HepG2 (cell line): ENCODE data around the gene ZBTB14. TPM values are rescaled to one million over a fixed set of nuclear protein-coding genes. Genes with fewer than 3 reads are reported as not detected.

Experiments
- ATAC-seq: fragments of 200-7000 bp; cut with Tn5 transposase; 3 replicates; pipeline ENCODE4 v1.9.1; 2020; ENCODE audit warnings: mild to moderate bottlenecking, moderate library complexity
- BruUV-seq: library from RNA; stranded (reverse); fragments of 400-500 nt; replicated peaks from 2 replicates; lab custom pipeline; 2021; lab: Mats Ljungman, UMichigan
- CTCF ChIA-PET: fragments of 300-600 bp; formaldehyde crosslinking; extraction: SDS; loops from one replicate; lab custom pipeline; 2021; ENCODE audit warnings: low total read pairs, inconsistent platforms, low intra/inter-chr PET ratio; lab: Yijun Ruan, JAX
- POLR2A ChIA-PET: fragments of 350-600 bp; sonication (Branson Sonifier 250); formaldehyde crosslinking; loops from one replicate; lab custom pipeline; 2020; ENCODE audit warnings: antibody characterized with exemption, inconsistent platforms; lab: Yijun Ruan, JAX
- DNase-seq: peaks from one replicate; pipeline ENCODE4 v3.0.0-alpha.2; 2015; ENCODE audit warnings: low spot score
- FAIRE-seq: peaks from 3 replicates; lab custom pipeline; 2011; peaks lifted over from hg19 to GRCh38; lab: Jason Lieb, UNC
- H2AFZ ChIP-seq: one replicate; pipeline ENCODE4 v1.6.1; 2011; ENCODE audit warnings: low read length, inconsistent platforms
- H3K27ac ChIP-seq: fragments of 300-600 bp; 3 replicates; pipeline ENCODE4 v1.8.0; 2011; ENCODE audit warnings: mixed run types, mild to moderate bottlenecking, mixed read lengths, low read length, inconsistent platforms; ENCODE audit not compliant: insufficient read depth; ENCODE audit errors: extremely low read length
- H3K27me3 ChIP-seq, 2 experiments: fragments of 200-600 bp in 1 of 2; 2 replicates in 1 of 2; 3 replicates in 1 of 2; pipeline versions ENCODE4 v1.6.0 to v1.8.0; 2011; ENCODE audit warnings: low read length in 2 of 2, mild to moderate bottlenecking in 2 of 2, moderate library complexity in 2 of 2, inconsistent platforms in 1 of 2; ENCODE audit not compliant: insufficient read depth in 2 of 2, control insufficient read depth in 1 of 2
- H3K36me3 ChIP-seq, 2 experiments: fragments of 200-600 bp in 1 of 2; replicated peaks in 1 of 2; 2 replicates in 1 of 2; 3 replicates in 1 of 2; pipeline versions ENCODE4 v1.5.1 to v1.8.0; 2011; ENCODE audit warnings: low read length in 2 of 2, inconsistent platforms in 1 of 2; ENCODE audit not compliant: insufficient read depth in 2 of 2, control insufficient read depth in 1 of 2
- H3K4me1 ChIP-seq: 2 replicates; pipeline ENCODE4 v1.5.1; 2012; ENCODE audit warnings: low read length, inconsistent platforms; ENCODE audit not compliant: insufficient read depth
- H3K4me2 ChIP-seq: 2 replicates; pipeline ENCODE4 v1.6.0; 2011; ENCODE audit warnings: low read depth, low read length, inconsistent platforms
- H3K4me3 ChIP-seq, 3 experiments: fragments of 200-600 bp in 1 of 3; sonication (generic), shearing (Covaris generic) in 1 of 3; replicated peaks in 1 of 3; 2 replicates each; pipeline ENCODE4 v1.5.1; 2011 to 2016; ENCODE audit warnings: low read length in 3 of 3, inconsistent platforms in 2 of 3, low read depth in 2 of 3, mild to moderate bottlenecking in 2 of 3, control low read depth in 1 of 3, mixed read lengths in 1 of 3; ENCODE audit not compliant: insufficient read depth in 1 of 3
- H3K79me2 ChIP-seq: one replicate; pipeline ENCODE4 v1.6.1; 2011; ENCODE audit warnings: low read length, inconsistent platforms; ENCODE audit not compliant: insufficient read depth
- H3K9ac ChIP-seq: 2 replicates; pipeline ENCODE4 v1.6.0; 2011; ENCODE audit warnings: mild to moderate bottlenecking, low read depth, low read length, inconsistent platforms; ENCODE audit not compliant: insufficient read depth
- H3K9me3 ChIP-seq: 2 replicates; pipeline ENCODE4 v1.5.1; 2012; ENCODE audit warnings: mild to moderate bottlenecking, low read length
- H4K20me1 ChIP-seq: 2 replicates; pipeline ENCODE4 v1.6.0; 2011; ENCODE audit warnings: inconsistent platforms, mild to moderate bottlenecking, low read length, moderate library complexity; ENCODE audit not compliant: insufficient read depth
- EZH2 ChIP-seq: conservative IDR thresholded peaks from 2 replicates; pipeline ENCODE4 v1.6.1; 2012; ENCODE audit warnings: mild to moderate bottlenecking, low read depth, low read length, moderate library complexity
- FOSL2 ChIP-seq: sonication (generic); formaldehyde crosslinking; IDR thresholded peaks from 2 replicates; pipeline ENCODE4 v1.4.0; 2020; ENCODE audit warnings: missing genetic modification reagents
- ZNF326 ChIP-seq: sonication (generic); formaldehyde crosslinking; IDR thresholded peaks from 2 replicates; pipeline ENCODE4 v1.4.0; 2020; ENCODE audit warnings: missing genetic modification reagents, borderline replicate concordance
- ZNF629 ChIP-seq: sonication (generic); formaldehyde crosslinking; conservative IDR thresholded peaks from 2 replicates; pipeline ENCODE4 v1.5.0; 2020; ENCODE audit warnings: missing genetic modification reagents
- ZNF644 ChIP-seq: IDR thresholded peaks from 2 replicates; pipeline ENCODE4 v1.6.1; 2016; ENCODE audit warnings: low read depth
- WGBS: methylation state at CpG from one replicate; pipeline ENCODE4 v1.1.6; 2017; ENCODE audit warnings: low lambda C conversion rate; 5-methylcytosine and 5-hydroxymethylcytosine counted together
- in situ Hi-C: cut with HindIII; loops from 2 replicates; pipeline ENCODE4 v1.10.0; 2017; ENCODE audit warnings: low pct_unique_long_range_greater_than_20kb; ENCODE audit not compliant: extremely low pct_ligation_motif_present
- intact Hi-C: fragments of 100-400 bp; cut with micrococcal nuclease; formaldehyde crosslinking; loops from one replicate; pipeline ENCODE4 v1.10.0; 2022; ENCODE audit not compliant: unreplicated experiment
- polyA plus RNA-seq, 8 experiments: library from polyadenylated mRNA; depleted of rRNA in 3 of 8; stranded (reverse) in 7 of 8; unstranded in 1 of 8; fragments of >200 nt; fragmentation: Illumina TruSeq in 4 of 8; extraction: Trizol in 4 of 8; gene quantifications; 2 replicates each; pipeline versions ENCODE4 v1.2.1 to v1.2.3, GENCODE V29; 2011 to 2016; ENCODE audit warnings: low read depth in 4 of 8, missing spikeins in 1 of 8, mixed read lengths in 1 of 8; ENCODE audit not compliant: insufficient read depth in 1 of 8
- total RNA-seq, 5 experiments: library from RNA; depleted of rRNA; stranded (reverse); fragments of >200 nt; fragmentation: Illumina TruSeq; extraction: Trizol; gene quantifications; 2 replicates each; pipeline ENCODE4 v1.2.3, GENCODE V29; 2016; ENCODE audit warnings: low read depth in 1 of 5
- TF ChIP-seq, protein P1 (sequence below): sonication (generic); formaldehyde crosslinking; IDR thresholded peaks from 2 replicates; pipeline ENCODE4 v1.4.0; 2020; ENCODE audit warnings: missing genetic modification reagents
- TF ChIP-seq, protein P2 (sequence below): sonication (generic); formaldehyde crosslinking; IDR thresholded peaks from 2 replicates; pipeline ENCODE4 v1.5.1; 2020; ENCODE audit warnings: mild to moderate bottlenecking, missing genetic modification reagents, moderate library complexity
- TF ChIP-seq, protein P3 (sequence below): sonication (generic); formaldehyde crosslinking; IDR thresholded peaks from 2 replicates; pipeline ENCODE4 v1.5.0; 2020; ENCODE audit warnings: missing genetic modification reagents, mild to moderate bottlenecking, borderline replicate concordance
- TF ChIP-seq, protein P4 (sequence below): sonication (generic); formaldehyde crosslinking; IDR thresholded peaks from 2 replicates; pipeline ENCODE4 v1.4.0; 2020; ENCODE audit warnings: mild to moderate bottlenecking, missing genetic modification reagents

Gene ZBTB14
- total and polyA plus RNA-seq, 2 of the 13 experiments (the other 11 are each of a cell fraction or from before 2014, with no cell fraction given), result 8.0 to 14.4 TPM

DNA sequence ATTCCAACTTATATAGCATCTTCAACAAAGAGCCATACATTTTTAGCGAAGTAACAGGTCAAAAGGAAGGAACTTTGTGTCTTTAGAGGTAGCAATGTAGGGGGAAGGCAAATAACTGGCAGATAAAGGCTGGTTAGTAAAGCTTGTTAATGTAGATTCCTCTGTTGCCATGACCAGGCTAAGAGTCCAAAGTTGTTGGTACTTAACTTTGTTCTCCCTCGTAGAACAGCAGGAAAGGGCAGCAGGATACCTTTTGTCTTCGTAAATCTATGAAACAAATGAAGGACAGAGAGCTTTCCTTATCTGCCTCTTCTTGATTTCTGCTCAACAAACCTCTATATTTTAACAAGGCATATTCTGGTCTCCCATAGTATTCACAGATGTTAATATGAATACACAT, 18.6 kb downstream of the ZBTB14 start:
- Histone ChIP-seq H3K27me3 (no peaks in the 10 kb centered on the region), H4K20me1 (no peaks in the 10 kb centered on the region), H2AFZ (no peak overlapping the region), H3K9me3 (peaks cover 8% of the 10 kb centered on the region), H3K4me2 (no peak overlapping the region), H3K27ac (no peak overlapping the region), H3K36me3 (no peaks in the 10 kb centered on the region), H3K79me2 (no peaks in the 10 kb centered on the region), H3K4me1 (no peaks in the 10 kb centered on the region), H3K9ac (no peak overlapping the region), H3K4me3 (no peak overlapping the region)
- no TSS peak for BruUV-seq
- POLR2A ChIA-PET, result no interaction called here
- intact Hi-C loops, result no loop called here
- ATAC-seq (no peak), DNase-seq (no peak), FAIRE-seq (no peak)
- TF ChIP-seq FOSL2 (CRISPR knock-in tag) (no peak), ZNF629 (no peak)
- CTCF ChIA-PET, result no interaction called here
- WGBS, result 0% methylated on average over 3 of the region's 3 CpGs
- in situ Hi-C loops, result no loop called here

DNA sequence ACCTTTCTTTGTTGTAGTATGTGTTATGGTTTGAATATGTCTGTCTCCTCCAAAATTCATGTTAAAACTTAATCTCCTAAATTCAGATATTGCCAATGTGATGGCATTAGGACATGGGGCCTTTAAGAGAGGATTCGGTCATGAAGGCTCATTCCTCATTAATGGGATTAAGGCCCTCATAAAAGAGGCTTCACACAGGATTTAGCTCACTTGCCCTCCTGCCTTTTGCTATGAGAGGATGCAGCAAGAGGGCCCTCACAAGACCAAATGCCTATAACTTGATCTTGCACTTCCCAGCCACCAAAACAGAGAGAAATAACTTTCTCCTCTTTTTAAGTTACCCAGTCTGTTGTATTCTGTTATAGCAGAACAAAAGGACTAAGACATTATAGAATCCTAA, 19.7 kb downstream of the ZBTB14 start:
- H2AFZ ChIP-seq, result no peak overlapping the region
- no peak for ATAC-seq
- H3K4me2 ChIP-seq, result no peak overlapping the region
- intact Hi-C loops, result no loop called here
- ChIA-PET CTCF (no interaction called here), POLR2A (no interaction called here)
- H3K27me3 ChIP-seq, result no peaks in the 10 kb centered on the region; a peak in 1 of 5 replicates
- H3K4me1 ChIP-seq, result no peaks in the 10 kb centered on the region
- H4K20me1 ChIP-seq, result no peaks in the 10 kb centered on the region
- no peaks in the 10 kb centered on the region for H3K36me3 ChIP-seq
- 0% methylated on average over 1 of the region's 1 CpG for WGBS
- H3K4me3 ChIP-seq, result no peak overlapping the region
- no TSS peak for BruUV-seq
- no peaks in the 10 kb centered on the region for H3K79me2 ChIP-seq
- H3K9me3 ChIP-seq, result peaks cover 8% of the 10 kb centered on the region
- no peak overlapping the region for H3K9ac ChIP-seq
- no peak for FAIRE-seq
- H3K27ac ChIP-seq, result no peak overlapping the region
- no peak for DNase-seq
- in situ Hi-C loops, result no loop called here
- no peak for TF ChIP-seq EZH2
- TF ChIP-seq, protein P1, sequence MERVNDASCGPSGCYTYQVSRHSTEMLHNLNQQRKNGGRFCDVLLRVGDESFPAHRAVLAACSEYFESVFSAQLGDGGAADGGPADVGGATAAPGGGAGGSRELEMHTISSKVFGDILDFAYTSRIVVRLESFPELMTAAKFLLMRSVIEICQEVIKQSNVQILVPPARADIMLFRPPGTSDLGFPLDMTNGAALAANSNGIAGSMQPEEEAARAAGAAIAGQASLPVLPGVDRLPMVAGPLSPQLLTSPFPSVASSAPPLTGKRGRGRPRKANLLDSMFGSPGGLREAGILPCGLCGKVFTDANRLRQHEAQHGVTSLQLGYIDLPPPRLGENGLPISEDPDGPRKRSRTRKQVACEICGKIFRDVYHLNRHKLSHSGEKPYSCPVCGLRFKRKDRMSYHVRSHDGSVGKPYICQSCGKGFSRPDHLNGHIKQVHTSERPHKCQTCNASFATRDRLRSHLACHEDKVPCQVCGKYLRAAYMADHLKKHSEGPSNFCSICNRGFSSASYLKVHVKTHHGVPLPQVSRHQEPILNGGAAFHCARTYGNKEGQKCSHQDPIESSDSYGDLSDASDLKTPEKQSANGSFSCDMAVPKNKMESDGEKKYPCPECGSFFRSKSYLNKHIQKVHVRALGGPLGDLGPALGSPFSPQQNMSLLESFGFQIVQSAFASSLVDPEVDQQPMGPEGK (CRISPR knock-in tag), result no peak
- TF ChIP-seq ZNF644 (CRISPR knock-in tag), result no peak
- TF ChIP-seq, protein P2, sequence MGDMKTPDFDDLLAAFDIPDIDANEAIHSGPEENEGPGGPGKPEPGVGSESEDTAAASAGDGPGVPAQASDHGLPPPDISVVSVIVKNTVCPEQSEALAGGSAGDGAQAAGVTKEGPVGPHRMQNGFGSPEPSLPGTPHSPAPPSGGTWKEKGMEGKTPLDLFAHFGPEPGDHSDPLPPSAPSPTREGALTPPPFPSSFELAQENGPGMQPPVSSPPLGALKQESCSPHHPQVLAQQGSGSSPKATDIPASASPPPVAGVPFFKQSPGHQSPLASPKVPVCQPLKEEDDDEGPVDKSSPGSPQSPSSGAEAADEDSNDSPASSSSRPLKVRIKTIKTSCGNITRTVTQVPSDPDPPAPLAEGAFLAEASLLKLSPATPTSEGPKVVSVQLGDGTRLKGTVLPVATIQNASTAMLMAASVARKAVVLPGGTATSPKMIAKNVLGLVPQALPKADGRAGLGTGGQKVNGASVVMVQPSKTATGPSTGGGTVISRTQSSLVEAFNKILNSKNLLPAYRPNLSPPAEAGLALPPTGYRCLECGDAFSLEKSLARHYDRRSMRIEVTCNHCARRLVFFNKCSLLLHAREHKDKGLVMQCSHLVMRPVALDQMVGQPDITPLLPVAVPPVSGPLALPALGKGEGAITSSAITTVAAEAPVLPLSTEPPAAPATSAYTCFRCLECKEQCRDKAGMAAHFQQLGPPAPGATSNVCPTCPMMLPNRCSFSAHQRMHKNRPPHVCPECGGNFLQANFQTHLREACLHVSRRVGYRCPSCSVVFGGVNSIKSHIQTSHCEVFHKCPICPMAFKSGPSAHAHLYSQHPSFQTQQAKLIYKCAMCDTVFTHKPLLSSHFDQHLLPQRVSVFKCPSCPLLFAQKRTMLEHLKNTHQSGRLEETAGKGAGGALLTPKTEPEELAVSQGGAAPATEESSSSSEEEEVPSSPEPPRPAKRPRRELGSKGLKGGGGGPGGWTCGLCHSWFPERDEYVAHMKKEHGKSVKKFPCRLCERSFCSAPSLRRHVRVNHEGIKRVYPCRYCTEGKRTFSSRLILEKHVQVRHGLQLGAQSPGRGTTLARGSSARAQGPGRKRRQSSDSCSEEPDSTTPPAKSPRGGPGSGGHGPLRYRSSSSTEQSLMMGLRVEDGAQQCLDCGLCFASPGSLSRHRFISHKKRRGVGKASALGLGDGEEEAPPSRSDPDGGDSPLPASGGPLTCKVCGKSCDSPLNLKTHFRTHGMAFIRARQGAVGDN, result no peak
- TF ChIP-seq ZNF326 (CRISPR knock-in tag), result no peak
- TF ChIP-seq, protein P3, sequence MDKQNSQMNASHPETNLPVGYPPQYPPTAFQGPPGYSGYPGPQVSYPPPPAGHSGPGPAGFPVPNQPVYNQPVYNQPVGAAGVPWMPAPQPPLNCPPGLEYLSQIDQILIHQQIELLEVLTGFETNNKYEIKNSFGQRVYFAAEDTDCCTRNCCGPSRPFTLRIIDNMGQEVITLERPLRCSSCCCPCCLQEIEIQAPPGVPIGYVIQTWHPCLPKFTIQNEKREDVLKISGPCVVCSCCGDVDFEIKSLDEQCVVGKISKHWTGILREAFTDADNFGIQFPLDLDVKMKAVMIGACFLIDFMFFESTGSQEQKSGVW, result no peak
- TF ChIP-seq, protein P4, sequence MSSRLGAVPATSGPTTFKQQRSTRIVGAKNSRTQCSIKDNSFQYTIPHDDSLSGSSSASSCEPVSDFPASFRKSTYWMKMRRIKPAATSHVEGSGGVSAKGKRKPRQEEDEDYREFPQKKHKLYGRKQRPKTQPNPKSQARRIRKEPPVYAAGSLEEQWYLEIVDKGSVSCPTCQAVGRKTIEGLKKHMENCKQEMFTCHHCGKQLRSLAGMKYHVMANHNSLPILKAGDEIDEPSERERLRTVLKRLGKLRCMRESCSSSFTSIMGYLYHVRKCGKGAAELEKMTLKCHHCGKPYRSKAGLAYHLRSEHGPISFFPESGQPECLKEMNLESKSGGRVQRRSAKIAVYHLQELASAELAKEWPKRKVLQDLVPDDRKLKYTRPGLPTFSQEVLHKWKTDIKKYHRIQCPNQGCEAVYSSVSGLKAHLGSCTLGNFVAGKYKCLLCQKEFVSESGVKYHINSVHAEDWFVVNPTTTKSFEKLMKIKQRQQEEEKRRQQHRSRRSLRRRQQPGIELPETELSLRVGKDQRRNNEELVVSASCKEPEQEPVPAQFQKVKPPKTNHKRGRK (CRISPR knock-in tag), result no peak
